Measurements from ENCODE around the gene UQCR11.

The UQCR11 gene

DNA sequence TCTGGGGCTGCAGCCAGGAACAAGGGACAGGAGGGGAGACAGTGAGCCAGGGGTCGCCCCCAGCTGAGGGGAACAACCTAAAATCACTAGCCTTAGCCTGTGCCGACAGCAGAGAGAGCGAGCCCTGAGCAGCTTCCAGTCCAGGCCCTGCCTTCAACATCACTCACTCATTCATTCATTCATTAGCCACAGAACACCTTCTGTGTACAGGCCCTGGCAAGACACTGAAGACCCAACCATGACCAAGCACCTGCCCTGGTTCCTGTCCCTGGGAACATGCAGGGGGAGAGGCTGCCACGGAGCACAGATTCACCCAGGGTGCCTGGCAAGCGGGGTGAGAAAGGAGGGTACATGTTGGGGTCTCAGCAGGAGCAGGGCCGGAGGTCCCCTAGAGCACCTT, 42.0 kb downstream of the UQCR11 start:
- no peak for DNase-seq

DNA sequence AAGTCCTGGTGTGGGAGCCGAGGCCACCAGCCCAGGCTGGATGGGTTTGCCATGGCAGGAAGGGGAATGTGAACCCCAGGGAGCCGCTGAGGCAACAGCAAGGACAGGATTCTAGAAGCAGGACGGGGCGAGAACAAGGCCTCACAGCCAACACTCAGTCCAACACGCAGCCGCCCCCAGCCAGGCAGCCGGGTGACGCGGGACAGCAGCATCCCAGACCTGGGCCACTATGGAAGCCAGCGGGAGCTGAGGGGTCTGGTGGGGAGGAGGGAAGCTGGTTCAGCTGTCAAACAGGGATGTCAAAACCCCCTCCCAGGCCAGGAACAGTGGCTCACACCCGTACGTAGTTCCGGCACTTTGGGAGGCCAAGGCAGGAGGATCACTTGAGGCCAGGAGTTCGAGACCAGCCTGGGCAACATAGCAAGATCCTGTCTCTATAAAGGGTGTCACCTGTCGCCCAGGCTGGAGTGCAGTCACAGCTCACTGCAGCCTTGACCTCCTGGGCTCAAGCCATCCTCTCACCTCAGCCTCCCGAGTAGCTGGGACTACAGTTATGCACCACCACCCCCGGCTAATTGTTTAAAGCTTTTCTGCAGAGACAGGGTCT, 43.9 kb downstream of the UQCR11 start:
- no peak for DNase-seq

DNA sequence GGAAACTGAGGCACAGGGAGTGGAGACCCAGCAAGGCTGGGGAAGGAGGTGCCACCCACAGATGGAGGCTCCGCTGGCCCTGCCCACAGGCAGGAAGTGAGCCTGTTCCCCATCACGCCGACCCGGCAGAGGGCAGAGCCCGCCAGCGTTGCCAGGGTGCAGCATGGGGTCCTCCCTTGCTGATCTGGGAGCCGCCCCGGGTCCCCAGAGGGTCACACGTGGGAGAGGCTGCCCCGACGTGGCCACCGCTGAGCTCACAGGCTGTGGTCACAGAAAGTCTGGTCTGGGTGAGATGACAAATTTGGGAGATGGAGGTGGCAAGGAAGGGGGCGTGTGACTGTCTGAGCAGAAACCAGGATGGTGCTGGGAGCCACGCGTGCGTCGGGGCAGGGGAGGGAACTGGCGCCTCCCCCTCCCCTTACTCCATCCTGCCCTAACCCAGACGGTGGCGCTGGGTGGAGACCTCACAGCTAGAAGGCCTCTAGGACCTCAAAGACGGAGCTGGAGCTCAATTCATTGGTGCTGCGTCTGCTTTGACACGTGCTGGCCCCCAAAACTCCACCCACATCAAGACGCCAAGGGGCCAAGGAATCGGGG, 44.9 kb downstream of the UQCR11 start:
- DNase-seq: no peak

DNA sequence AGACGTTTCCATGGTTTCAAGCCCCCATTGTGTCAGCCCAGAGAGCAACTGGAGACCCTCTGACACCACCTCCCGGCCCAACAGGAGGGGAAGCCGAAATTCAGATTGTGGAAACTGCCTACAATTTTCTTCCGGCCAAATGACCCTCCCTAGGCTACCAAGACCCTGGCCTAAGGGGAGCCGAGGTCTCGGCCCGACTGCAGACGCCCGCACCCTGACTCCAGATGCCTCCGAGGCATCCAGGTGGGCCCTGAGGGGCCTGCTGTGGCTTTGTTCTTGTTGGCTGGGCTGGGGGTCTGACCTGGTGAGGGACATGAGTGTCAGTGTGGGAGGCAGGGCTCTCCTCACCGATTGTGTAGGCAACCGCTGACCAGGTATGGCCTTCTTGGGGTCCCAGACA, 46.7 kb downstream of the UQCR11 start:
- DNase-seq: no peak

DNA sequence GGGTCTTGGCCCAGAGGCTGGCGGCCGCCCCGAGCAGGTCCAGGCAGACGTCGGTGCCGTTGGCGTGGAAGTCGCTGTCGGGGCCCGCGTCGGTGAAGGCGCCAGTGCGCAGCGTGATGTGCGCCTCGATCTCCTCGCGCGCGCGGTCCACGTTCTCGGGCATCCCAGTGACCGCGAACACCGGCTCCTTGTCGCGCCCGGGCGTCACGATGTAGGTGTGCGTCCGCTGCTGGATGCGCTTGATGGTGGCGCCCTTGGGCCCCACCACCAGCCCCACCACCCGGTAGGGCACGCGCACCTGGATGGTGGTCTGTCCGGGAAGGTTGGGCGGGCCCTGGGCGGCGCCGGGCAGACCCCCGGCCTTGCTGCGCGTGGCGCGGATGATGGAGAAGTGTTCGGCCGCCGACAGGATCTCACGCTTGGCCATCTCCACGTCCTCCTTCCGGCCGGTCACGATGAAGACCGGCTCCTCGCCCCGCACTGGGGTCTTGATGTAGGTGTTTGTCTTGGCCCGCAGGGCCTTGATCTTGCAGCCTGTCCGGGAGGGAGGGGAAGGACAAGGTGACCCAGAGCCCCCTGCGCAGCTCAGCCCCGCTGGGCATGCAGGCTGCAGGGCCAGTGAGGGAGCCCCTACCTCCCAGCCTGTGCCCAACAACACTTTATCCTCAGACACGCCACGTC, 48.7 kb downstream of the UQCR11 start:
- no peak for DNase-seq

DNA sequence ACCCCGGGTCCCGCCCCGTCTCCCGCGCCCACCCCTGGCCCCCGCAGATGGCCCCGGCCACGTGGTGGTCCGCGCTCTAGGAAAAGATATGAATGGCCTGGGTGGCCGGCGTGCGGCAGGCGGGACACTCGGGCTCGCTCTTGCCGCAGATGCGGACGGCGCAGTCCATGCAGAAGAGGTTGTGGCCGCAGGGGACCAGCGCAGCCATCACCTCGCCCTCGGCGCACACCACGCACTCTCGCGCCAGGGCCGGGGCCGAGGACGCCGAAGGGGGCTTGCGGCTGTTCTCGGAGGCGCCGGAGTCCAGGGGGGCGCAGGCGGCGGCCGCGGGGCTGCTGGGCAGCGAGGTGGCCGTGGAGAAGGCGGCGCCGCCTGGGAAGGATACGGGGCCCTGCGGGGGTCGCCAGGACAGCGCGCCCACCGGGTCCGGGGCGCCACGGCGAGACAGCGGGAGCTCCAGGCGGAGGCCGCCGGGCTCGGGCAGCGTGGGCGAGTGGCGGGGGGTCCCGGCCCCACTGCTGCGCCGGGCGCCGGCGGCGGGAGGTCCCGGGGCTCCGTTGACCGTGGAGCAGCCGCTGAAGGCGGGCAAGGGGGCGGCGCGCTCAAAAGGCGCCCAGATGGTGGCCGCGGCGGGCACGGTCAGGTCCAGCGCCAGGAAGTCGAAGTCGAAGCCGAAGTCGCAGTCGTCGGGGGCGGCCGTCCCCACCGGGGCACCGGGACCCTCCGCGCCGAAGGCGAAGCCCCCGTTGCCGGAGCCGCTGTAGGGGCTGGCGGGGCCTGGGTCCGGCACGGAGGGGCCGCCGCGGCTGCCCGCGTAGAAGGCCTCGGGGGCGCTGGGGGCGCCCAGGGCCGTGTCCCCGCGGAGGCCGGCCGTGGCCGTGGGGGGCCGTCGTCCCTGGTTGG, 49.5 kb downstream of the UQCR11 start:
- no peak for DNase-seq

DNA sequence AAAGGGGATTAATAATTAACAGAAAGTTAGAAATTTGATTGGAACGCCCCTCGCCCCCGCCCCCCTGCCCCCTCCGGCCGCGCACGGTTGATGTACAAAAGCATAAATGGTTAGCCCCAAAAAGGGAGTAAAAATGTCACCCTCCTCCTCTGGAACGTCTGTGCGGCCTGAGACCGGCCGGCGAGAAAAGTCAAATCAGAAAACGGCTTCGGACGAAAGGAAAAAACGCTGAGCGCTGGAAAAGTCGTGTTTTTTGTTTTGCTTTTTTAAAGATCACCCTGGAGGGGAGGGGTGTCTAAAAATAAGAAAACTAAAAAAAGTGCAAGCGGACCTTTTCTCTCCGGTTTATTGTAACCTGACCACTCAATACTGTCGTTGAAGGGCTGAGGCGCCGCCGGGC, 50.3 kb downstream of the UQCR11 start:
- DNase-seq: no peak

DNA sequence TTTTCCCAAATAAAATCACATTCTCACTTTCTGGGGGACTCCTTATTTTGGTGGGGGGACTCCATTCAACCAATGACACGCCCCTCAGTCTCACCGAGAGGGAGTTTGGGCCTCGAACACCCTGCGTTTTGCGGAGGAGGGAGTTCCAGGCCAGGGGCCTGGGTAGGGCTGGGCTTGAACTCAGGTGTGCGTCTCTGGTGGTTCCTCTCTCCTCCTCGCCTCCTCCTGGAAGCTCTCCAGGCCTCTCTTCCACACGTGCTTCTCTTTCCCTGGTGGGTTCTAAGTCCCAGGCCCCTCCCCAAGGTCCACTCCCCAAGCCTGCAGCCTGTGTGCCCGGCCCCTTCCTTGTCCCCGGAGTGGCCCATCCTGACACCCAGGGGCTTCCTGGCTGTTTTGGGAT, 51.8 kb downstream of the UQCR11 start:
- no peak for DNase-seq

DNA sequence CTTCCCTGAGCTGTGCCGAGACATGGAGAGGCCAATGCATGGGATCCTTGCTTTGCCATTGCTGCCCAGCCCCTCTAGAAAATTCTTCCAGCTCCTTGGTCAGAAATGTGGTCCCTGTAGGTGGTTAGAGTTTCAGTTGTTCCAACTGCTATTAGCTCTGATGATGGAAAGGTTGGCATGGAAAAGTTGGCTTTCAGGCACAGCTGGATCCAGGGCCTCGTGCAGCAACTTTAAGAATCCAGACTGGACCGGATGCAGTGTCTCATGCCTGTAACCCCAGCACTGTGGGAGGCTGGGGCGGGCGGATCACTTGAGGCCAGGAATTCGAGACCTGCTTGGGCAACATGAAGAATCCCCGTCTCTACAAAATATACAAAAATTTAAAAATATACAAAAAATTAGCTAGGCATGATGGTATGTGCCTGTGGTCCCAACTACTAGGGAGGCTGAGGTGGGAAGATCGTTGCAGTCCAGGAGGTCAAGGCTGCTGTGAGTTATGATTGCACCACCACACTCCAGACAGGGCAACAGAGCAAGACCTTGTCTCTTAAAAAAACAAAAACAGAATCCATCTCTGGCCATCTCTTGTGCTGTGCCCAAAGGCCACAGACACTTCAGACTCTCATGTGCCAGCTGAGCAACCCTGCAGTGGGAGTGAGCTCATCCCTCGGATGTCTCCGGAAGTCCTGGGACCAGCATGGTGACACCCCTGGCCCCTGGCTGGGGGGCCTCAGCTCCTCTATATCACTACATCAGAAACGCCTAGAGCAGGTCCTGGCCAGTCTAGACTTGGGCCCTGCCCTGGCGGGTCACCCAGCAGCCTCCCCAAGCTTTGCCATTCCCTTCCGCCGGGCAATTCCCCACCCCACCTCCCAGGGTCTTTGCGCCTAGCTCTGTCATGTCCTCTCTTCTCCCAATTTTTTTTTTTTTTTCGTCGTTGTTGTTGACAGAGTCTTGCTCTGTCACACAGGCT, 53.9 kb downstream of the UQCR11 start:
- DNase-seq: no peak

DNA sequence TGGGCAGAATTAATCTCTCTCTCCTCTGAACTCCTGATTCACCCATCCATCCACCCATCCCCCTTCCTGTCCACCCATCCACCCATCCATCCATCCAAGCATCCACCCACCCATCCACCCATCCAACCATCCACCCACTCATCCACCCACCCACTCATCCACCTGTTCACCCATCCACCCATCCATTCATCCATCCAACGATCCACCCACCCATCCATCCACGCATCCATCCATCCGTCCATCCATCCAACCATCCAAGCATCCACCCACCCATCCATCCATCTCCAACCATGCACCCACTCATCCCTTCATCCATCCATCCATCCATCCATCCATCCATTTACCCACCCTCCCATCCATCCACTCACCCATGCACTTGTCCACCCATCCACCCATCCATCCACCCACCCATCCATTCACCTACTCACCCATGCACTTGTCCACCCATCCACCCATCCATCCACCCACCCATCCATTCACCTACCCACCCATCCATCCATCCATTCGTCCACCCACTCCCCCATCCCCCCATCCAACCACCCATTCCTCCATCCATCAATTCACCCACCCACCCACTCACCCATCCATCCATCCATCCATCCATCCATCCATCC, 55.8 kb downstream of the UQCR11 start:
- no peak for DNase-seq

All from NCI-H2029 (cell line).